ENCODE results near the gene BANP.
"Not testable (repeated sequence)": the region's sequence is repeated elsewhere in the genome, so short reads cannot be mapped to it uniquely, and the experiment has no call there.

BANP gene

DNA sequence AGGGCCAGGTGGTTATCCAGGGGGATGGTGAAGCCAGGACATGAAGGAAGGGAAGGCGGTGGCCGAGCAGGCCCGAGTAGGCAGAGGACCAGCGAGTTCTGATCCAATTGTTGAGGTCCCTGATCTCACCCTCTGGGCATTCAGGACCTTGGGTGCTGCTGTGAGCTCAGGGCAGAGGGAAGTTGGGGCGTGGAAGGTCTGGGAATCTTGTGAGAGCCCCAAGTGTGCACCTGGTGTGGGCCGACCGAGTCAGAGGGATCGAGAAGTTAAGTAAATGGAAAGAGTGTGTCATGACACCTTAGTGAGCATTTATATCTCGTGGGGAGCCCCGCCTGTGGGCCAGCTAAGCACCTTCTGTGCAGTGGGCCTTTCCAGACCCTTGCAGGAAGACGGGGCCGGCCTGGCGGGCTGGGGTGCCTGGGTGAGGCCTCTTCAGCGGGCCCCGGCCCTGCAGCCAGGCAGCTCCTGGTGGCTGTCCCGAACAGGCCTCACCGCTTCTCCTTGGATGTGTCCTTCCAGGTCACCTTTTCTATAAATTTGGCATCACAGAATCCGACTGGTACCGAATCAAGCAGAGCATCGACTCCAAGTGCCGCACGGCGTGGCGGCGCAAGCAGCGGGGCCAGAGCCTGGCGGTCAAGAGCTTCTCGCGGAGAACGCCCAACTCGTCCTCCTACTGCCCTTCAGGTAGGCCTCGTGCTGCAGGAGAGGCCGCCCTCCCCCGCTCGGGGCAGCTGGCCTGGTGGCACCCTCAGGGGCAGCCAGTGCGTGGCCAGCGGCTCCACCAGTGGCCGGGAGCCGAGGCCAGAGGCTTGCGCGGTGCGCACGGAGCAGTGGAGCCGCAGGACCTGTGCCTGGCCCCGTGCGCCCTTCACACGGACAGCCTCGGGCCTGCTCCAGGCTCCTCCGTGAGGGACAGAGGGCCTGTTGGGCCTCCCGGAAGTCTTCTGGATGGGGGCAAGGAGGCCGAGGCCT lies 76.0 kb downstream of the BANP start:
- in situ Hi-C loops (cut with MboI; ENCODE audit: low sequenced_read_pairs) = no loop called here
- DNase-seq (ENCODE audit: low spot score in 2 of 2) = no peak
- H3K36me3 ChIP-seq (replicated peaks) = no peaks in the 10 kb centered on the region

DNA sequence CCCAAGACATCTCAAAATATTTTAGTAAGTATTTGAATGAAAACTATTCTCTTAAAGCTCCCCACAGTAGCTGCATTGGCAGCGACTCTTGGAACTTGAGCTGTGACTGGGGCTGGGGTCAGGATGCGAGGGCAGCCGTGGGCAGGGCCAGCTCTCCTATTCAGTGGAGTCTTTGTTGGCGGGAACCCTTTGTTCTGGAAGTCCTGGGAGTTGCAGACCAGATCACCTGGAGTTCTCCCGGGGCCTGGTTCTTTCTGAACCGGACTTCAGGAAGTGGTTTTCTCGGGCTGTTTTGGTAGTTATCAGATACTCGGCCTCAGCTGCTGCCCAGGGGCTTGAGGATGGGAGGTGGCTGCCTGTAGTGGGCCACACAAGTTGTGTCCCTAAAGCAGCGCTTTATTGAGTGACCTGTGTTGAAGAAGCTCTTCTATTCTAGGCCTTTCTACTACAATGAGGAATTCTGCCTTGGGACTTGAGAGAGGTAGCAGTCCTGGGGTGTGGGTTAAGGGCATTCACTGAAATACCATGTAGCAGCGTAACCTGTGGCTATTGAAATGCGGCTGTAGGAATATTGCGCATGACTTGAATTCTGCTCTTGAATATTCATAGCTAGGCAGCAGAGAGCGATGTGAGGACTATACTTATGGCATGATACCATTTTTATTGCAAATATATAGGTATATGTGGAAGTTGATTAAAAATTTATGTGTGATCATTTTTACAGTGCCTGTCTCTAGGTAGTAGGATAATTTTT lies 77.1 kb downstream of the BANP start:
- DNase-seq (ENCODE audit: low spot score in 2 of 2); H3K36me3 ChIP-seq (replicated peaks); H3K4me1 ChIP-seq; in situ Hi-C loops (cut with MboI; ENCODE audit: low sequenced_read_pairs); H3K9me3 ChIP-seq; H3K27me3 ChIP-seq (ENCODE audit: low read depth); H3K4me3 ChIP-seq: not testable (repeated sequence)

More for the DNA sequence above, 76.0 kb downstream of the BANP start:
- Histone ChIP-seq H3K9me3 (no peaks in the 10 kb centered on the region), H3K4me3 (no peak overlapping the region), H3K27me3 (ENCODE audit: low read depth) (no peaks in the 10 kb centered on the region), H3K4me1 (no peaks in the 10 kb centered on the region)

DNA sequence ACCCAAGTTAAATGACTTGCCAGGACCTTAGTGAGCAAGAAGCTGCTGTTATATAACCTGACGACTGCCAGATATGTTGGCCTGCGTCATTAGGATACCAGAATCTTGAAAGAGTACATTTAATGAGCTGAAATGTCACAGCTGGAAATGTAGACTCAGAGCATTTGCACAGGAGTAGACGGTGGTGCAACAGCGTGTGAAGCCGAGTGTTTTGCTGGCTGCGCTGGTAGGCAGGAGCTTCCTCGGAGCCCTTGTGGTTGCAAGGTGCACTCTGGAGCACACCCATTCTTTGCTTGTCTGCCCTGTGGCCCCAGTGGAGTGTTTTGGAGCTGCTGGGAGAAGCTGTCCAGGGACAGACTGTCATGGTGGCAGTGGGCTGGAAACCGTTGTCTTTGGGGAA lies 79.3 kb downstream of the BANP start:
- Histone ChIP-seq H3K9me3 (no peaks in the 10 kb centered on the region), H3K4me1 (no peaks in the 10 kb centered on the region), H3K4me3 (no peak overlapping the region), H3K36me3 (replicated peaks) (no peaks in the 10 kb centered on the region), H3K27me3 (ENCODE audit: low read depth) (no peaks in the 10 kb centered on the region)
- no peak for DNase-seq (ENCODE audit: low spot score in 2 of 2)
- in situ Hi-C loops (cut with MboI; ENCODE audit: low sequenced_read_pairs) = no loop called here

DNA sequence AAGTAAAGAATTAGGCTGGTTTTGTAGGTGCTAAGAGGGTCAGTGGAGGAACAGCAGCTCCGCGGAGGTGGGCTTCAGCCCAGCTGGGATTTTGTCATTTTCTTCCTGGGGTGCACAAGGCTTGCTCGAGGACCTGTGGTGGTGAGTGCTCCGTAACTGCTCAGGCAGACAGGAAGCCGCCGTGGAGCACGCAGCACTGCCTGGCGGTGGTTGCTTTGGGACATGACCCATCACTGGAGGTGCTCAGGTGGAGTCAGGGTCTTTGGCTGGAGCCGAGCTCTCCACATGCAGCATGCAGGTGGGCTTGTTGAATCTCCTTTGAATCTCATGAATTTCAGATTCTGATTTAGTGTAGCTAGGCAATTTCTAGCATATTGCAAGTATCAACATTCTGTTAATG lies 79.7 kb downstream of the BANP start:
- DNase-seq (ENCODE audit: low spot score in 2 of 2); H3K9me3 ChIP-seq; H3K27me3 ChIP-seq (ENCODE audit: low read depth); H3K36me3 ChIP-seq (replicated peaks); in situ Hi-C loops (cut with MboI; ENCODE audit: low sequenced_read_pairs); H3K4me1 ChIP-seq; H3K4me3 ChIP-seq: not testable (repeated sequence)

DNA sequence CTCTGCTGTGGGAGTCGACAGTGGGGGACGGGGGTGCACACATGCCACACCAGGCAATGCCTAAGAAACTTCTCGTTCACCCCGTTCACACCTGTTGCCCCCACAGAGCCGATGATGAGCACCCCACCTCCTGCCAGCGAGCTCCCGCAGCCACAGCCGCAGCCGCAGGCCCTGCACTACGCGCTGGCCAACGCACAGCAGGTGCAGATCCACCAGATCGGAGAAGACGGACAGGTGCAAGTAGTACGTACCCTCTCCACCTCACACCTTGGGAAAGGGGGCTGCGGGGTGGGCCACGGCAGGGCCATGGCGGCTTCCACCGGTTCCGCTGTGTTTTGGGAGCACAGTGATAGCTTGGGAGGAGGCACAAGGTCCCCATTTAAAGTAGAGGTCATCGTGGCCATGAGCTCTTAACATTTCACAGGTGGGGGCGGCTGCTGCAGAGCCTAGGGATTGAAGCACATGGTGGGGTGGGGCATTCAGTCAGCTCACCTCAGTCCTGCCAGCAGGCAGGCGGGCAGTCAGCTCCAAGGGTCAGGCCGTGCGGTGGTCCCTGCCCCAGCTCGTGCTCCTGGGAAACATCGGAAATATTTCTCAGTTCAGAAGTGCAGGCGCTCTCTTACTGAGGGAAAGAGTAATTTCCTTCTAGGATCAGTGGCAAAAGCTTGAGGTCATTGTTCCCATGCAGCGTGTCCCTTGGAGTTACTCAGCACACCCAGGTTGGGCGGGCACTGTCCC lies 81.9 kb downstream of the BANP start:
- H3K9me3 ChIP-seq; H3K4me3 ChIP-seq; DNase-seq (ENCODE audit: low spot score in 2 of 2); H3K4me1 ChIP-seq; in situ Hi-C loops (cut with MboI; ENCODE audit: low sequenced_read_pairs); H3K36me3 ChIP-seq (replicated peaks); H3K27me3 ChIP-seq (ENCODE audit: low read depth): not testable (repeated sequence)

DNA sequence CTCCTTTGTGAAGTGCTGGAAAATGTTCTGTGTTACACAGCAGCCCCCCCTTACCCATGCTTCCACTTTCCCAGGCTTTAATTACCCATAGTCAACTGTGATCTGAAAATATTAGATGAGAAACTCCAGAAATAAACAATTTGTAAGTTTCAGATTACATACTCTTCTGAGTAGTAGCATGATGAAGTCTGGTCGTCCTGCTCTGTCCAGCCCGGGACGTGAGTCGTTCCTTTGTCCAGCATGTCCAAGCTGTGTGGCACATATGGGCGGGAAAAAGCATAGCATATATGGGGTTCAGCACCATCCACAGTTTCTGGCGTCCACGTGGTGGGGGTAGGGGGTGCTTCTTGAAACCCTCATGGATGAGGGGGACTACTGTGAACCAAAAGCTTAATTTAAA lies 83.5 kb downstream of the BANP start:
- no peak for DNase-seq (ENCODE audit: low spot score in 2 of 2)
- in situ Hi-C loops (cut with MboI; ENCODE audit: low sequenced_read_pairs) = no loop called here

DNA sequence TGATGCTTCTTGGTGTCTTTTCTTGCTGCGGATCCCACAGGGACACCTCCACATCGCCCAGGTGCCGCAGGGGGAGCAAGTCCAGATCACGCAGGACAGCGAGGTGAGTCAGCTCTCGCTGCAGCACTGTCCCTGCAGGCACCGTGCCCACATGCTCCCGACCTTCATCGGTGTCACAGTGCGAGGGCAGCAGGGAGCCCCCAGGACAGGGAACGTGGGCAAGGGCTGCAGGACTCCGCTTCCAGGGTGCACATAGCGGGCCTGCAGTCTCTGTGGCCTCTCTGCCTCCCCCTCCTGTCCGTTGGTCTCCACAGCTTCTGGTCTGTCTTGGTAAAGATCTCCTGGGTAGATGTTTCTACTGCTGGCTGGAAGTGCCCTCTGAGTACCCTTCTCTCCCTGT lies 84.1 kb downstream of the BANP start:
- DNase-seq (ENCODE audit: low spot score in 2 of 2) = no peak
- in situ Hi-C loops (cut with MboI; ENCODE audit: low sequenced_read_pairs) = no loop called here
- Histone ChIP-seq H3K4me3 (no peak overlapping the region), H3K4me1 (no peaks in the 10 kb centered on the region), H3K27me3 (ENCODE audit: low read depth) (no peaks in the 10 kb centered on the region), H3K36me3 (replicated peaks) (no peaks in the 10 kb centered on the region), H3K9me3 (no peaks in the 10 kb centered on the region)

More for the DNA sequence above, 83.5 kb downstream of the BANP start:
- Histone ChIP-seq H3K4me1 (no peaks in the 10 kb centered on the region), H3K9me3 (no peaks in the 10 kb centered on the region), H3K36me3 (replicated peaks) (no peaks in the 10 kb centered on the region), H3K4me3 (no peak overlapping the region), H3K27me3 (ENCODE audit: low read depth) (no peaks in the 10 kb centered on the region)

DNA sequence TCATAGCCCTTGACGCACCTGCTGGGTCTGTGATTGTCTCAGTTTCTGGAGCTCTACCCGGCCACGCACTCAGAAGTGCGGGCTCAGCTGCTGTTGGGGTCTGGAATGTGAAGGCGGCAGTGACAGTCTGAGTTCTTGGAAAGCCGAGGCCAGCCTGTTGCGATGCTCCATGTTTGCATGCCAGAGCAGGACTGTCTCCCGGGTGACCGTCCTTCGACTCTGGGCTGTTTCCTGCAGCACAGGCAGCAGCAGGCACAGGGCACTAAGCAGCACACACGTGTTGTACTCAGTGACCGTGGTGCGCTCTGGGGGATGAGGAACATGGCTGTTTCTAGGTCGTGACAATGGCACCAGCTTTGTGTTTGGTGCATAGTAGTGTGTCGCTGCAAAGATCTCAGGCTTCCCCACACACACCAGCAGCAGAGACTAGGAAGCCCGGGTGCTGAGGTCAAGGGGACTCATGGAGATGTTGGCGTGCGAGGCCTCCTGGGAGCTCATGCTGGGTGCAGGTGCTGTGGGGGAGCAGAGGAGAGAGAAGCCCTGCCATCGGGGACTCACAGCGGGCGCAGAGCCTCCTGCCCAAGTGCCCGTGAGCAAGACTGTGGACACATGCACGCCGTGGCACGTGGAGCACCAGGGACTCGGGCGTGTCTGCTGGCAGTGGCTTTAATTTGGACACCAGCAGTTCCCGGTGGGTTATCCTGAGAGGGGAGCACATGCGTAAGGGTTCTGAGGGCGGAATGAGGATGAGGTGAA lies 84.8 kb downstream of the BANP start:
- H3K4me1 ChIP-seq; H3K9me3 ChIP-seq; in situ Hi-C loops (cut with MboI; ENCODE audit: low sequenced_read_pairs); H3K36me3 ChIP-seq (replicated peaks); H3K27me3 ChIP-seq (ENCODE audit: low read depth); H3K4me3 ChIP-seq; DNase-seq (ENCODE audit: low spot score in 2 of 2): not testable (repeated sequence)

DNA sequence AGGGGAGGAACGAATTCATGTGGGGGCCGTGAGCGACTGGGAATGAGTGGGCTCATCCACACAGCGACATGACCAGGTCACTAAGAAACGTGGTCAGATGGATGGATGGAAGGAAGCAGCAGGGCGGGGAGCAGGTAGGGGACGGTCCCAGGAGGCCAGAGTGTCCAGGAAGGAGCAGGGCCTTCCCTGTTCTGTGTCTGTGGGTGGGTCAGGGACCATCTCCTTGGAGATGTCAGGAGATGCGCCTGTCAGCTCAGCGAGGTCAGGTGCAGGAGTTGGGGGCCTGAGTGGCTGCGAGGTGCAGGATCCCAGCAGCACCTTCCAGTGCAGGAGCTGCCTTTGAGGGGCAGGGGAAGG lies 85.4 kb downstream of the BANP start:
- in situ Hi-C loops (cut with MboI; ENCODE audit: low sequenced_read_pairs); H3K27me3 ChIP-seq (ENCODE audit: low read depth); H3K4me1 ChIP-seq; H3K4me3 ChIP-seq; H3K36me3 ChIP-seq (replicated peaks); H3K9me3 ChIP-seq; DNase-seq (ENCODE audit: low spot score in 2 of 2): not testable (repeated sequence)

DNA sequence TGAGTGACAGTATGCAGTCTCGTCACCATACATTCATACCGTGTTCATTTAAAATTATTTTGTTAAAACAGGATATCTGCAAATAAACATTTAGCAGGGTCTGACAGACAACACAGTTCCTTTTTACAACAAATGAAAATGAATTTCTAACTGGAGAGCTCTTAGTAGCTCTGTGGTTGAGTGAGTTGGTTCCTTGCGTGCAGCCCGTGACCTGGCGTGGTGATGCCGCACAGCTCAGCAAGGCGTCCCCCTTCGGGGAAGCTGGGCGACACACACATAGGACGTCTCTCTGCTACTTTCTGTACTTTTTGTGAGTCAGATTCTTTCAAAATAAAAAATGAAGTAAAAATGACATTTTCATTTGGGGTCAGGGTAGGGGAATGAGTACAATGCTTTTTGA lies 86.1 kb downstream of the BANP start:
- in situ Hi-C loops (cut with MboI; ENCODE audit: low sequenced_read_pairs); H3K27me3 ChIP-seq (ENCODE audit: low read depth); H3K9me3 ChIP-seq; H3K4me3 ChIP-seq; DNase-seq (ENCODE audit: low spot score in 2 of 2); H3K4me1 ChIP-seq; H3K36me3 ChIP-seq (replicated peaks): not testable (repeated sequence)

DNA sequence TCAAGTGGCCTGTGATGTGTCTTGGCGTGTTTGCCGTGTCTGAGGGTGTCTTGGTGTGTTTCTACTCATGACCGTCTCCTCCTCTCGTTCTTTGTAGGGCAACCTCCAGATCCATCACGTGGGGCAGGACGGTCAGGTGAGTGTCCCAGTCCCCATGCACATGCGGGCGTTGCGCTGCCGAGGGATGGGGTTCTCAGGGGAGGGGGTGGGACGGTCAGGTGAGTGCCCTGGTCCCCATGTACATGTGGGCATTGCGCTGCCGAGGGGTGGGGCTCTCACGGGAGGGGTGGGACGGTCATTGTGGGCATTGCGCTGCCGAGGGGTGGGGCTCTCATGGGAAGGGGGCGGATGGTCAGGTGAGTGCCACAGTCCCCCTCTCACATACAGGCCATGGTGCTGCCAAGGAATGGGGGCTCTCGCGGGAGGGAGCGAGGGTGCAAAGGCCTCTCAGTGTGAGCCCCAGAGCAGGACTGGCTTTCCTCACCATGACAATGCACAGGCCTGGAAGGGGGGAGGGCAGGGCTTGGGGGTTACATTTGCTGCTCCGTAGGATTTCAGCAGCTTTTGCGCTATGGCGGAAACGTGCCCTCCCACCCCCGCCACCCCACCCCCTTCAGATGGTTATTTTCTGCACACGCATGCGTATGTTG lies 86.8 kb downstream of the BANP start:
- H3K4me3 ChIP-seq; H3K36me3 ChIP-seq (replicated peaks); DNase-seq (ENCODE audit: low spot score in 2 of 2); in situ Hi-C loops (cut with MboI; ENCODE audit: low sequenced_read_pairs); H3K9me3 ChIP-seq; H3K4me1 ChIP-seq; H3K27me3 ChIP-seq (ENCODE audit: low read depth): not testable (repeated sequence)

DNA sequence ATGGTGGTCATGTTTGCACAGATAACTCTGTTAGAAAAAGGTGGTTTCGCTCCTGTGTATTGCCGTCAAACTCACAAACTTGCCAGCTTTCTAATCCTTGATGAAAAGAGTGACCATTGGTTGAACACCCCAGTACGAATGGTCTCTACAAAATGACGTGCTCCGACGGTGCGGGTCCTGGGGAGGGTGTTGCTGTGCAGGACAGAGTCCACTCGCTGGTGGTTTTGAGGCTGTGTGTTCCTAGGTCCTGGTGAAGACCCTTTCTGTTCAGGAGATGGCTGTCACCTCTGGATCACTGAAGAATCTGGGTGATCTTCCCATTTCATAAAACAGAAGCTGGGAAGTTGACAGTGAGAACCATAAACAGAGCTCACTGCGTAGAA lies 87.3 kb downstream of the BANP start:
- DNase-seq (ENCODE audit: low spot score in 2 of 2); H3K27me3 ChIP-seq (ENCODE audit: low read depth); H3K4me1 ChIP-seq; H3K36me3 ChIP-seq (replicated peaks); in situ Hi-C loops (cut with MboI; ENCODE audit: low sequenced_read_pairs); H3K9me3 ChIP-seq; H3K4me3 ChIP-seq: not testable (repeated sequence)

DNA sequence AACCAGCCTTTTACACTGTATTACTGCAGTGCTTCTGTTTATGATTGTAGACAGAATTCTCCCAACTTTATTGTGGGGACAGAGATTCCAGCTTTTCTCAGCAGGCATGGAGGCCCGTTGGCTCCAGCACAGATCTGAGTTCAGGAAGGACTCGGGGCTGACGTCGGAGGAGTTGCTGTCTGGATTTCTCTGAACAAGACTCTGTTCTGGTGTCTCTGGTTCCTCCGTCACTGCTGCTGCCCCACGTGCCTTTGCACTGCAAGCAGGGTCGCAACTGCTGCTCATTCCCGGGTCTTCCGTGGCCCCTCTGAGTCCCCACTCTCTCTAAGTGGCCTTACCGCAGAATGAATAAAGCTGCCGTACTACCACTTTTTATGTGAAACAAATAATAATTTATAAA lies 88.4 kb downstream of the BANP start:
- Histone ChIP-seq H3K9me3 (no peaks in the 10 kb centered on the region), H3K4me3 (no peak overlapping the region), H3K4me1 (no peaks in the 10 kb centered on the region), H3K36me3 (replicated peaks) (no peaks in the 10 kb centered on the region), H3K27me3 (ENCODE audit: low read depth) (no peaks in the 10 kb centered on the region)
- in situ Hi-C loops (cut with MboI; ENCODE audit: low sequenced_read_pairs) = no loop called here
- no peak for DNase-seq (ENCODE audit: low spot score in 2 of 2)

Data from HAP-1 (cell line).